VCaP (cell line): Measurements from ENCODE around the gene TRIO.
"Not testable (repeated sequence)": the region's sequence is repeated elsewhere in the genome, so short reads cannot be mapped to it uniquely, and the experiment has no call there.

Experiments
- H3K27ac ChIP-seq: fragments of 450-650 bp; 2 replicates; pipeline ENCODE4 v1.5.1; 2017
- TF ChIP-seq, protein P1 (sequence below): fragments of 450-650 bp; conservative IDR thresholded peaks from 2 replicates; pipeline ENCODE4 v1.5.1; 2017; ENCODE audit warnings: mild to moderate bottlenecking, moderate library complexity

The TRIO gene

DNA sequence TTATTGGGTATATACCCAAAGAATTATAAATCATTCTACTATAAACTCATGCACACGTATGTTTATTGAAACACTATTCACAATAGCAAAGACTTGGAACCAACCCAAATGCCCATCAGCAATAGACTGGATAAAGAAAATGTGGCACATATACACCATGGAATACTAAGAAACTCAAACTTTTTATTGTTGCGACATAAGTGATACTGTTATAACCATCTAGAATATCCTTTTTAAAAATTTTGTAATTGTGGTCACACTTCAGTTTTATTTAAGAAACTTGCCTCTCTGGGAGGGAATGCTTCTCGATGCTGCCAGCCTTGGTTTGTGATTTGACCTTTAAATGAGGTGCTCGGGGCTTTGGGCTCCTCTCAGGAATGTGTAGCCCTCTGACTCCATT is 237.6 kb downstream of the TRIO start:
- H3K27ac ChIP-seq = no peak overlapping the region
- TF ChIP-seq, protein P1, sequence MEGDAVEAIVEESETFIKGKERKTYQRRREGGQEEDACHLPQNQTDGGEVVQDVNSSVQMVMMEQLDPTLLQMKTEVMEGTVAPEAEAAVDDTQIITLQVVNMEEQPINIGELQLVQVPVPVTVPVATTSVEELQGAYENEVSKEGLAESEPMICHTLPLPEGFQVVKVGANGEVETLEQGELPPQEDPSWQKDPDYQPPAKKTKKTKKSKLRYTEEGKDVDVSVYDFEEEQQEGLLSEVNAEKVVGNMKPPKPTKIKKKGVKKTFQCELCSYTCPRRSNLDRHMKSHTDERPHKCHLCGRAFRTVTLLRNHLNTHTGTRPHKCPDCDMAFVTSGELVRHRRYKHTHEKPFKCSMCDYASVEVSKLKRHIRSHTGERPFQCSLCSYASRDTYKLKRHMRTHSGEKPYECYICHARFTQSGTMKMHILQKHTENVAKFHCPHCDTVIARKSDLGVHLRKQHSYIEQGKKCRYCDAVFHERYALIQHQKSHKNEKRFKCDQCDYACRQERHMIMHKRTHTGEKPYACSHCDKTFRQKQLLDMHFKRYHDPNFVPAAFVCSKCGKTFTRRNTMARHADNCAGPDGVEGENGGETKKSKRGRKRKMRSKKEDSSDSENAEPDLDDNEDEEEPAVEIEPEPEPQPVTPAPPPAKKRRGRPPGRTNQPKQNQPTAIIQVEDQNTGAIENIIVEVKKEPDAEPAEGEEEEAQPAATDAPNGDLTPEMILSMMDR = no peak

DNA sequence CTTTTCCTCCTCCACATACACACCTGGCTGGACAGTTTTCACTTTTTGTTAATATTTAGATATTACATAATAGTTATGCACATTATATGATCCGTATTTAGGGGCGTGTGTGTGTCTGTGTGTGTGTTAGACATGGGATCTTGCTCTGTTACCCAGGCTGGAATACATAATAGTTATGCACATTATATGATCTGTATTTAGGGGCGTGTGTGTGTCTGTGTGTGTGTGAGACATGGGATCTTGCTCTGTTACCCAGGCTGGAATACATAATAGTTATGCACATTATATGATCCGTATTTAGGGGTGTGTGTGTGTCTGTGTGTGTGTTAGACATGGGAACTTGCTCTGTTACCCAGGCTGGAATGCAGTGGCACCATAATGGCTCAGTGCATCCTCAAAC is 239.5 kb downstream of the TRIO start:
- no peak overlapping the region for H3K27ac ChIP-seq
- TF ChIP-seq, protein P1 = no peak

DNA sequence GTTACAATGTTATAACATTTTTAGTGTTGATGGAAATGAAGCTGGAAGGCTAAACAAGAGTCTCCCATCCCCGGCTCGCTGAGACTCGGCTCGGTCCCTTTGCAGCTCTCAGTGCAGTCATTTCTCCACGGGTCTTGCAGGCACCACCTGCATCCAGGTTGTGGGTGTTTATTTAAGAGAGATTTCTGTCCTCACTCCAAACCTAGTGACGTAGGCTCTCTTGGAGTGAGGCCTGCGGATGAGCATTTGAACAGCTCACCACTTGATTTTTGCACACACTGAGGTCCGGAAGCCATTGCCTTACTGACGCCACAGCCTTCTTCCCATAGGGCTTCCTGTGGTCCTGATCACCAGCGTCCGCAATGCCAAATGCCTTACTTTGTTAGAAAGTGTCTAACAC is 240.8 kb downstream of the TRIO start:
- TF ChIP-seq, protein P1 = no peak
- H3K27ac ChIP-seq = no peak overlapping the region

DNA sequence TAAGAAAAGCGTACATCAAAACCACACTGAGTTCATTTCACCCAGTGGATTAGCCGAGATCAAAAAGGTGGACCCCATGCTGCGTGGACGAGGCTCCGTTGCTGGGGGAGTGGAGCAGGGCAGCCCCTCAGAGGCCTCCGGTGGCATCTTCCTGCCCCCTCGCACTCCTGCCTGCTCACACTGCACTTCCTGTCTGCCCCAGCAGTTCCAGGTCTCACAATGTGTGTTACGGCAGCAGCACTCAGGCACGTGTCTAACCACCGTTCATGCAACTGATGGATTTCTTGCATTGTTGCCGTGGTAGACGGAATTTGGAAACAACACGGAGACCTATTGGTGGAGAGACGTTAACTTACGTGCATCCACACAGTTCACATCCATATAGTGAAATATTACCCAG is 241.9 kb downstream of the TRIO start:
- TF ChIP-seq, protein P1 = no peak
- no peak overlapping the region for H3K27ac ChIP-seq

DNA sequence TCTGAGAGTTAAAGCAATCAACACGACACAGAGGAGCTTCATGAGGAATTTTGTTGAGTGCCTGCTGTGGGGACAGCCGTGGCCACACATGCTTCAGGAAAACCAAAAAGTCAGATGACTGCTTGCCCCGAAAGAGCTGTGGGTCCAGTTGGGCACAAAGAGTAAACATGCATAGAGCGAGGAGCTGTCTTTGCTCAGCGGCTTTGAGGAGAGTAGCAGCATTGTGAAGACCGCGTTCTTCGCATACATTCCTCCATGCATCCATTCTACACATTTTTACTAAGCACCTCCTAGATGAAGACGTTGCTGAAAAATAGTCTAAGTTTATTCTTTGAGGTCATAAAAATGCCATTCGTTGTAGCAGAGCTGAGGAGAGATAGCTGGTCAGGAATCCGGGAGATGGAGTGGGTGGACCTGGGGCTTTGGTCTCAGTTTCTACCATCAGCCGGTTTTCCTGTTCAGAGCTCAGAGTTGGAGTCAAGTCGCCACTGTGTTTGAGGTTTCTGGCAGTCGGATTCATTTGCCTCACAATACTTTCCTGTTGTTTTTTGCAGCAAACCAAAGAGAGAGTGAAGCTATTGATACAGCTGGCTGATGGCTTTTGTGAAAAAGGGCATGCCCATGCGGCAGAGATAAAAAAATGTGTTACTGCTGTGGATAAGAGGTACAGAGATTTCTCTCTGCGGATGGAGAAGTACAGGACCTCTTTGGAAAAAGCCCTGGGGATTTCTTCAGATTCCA is 243.9 kb downstream of the TRIO start:
- TF ChIP-seq, protein P1 = no peak
- H3K27ac ChIP-seq = no peak overlapping the region

DNA sequence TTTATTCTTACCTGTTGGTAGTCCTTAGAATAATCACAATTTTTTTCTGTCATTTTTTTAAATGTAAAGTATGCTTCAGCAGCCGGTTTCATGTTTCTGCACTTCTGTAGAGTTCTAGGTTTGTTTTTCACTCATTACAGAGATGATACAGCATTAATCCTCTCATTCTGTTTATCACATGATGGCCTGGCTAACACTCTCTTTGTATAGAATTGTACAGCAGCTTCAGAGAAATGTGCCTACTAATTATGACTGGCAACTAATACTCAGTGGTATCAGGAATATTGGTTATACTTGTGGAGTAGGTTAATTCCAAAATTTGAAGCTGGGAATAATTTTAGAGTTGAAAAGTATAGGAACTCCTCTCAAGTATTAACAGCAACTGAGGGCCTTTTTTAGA is 245.6 kb downstream of the TRIO start:
- H3K27ac ChIP-seq = no peak overlapping the region
- TF ChIP-seq, protein P1 = no peak

DNA sequence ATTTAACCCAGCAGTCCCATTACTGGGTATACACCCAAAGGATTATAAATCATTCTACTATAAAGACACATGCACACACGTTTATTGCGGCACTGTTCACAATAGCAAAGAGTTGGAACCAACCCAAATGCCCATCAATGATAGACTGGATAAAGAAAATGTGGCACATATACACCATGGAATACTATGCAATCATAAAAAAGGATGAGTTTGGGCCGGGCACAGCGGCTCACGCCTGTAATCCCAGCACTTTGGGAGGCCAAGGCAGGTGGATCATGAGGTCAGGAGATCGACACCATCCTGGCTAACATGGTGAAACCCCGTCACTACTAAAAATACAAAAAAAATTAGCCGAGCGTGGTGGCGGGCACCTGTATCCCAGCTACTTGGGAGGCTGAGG is 249.4 kb downstream of the TRIO start:
- H3K27ac ChIP-seq = not testable (repeated sequence)

DNA sequence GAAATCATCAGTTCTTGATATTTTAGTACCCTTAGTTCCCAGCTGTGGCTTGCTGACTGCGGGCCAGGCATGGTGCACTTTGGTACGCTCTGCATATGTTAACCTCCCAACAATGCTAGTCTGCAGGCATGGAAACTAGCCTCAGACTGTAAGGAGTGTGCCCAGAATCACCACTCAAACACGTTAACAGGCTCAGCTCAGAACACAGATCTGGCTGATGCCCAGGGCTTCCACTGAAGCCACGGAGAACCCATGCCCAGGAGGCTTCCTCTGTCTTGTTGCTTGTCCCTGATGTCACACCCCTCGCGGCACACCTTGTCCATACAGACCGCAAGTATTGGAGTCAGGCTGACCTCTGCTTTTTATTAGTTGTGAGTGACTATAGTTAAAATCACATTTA is 251.2 kb downstream of the TRIO start:
- H3K27ac ChIP-seq = no peak overlapping the region
- TF ChIP-seq, protein P1 = no peak
